T-helper 22 cell (primary cell): ENCODE results near the gene ZNF768.
A peak's percentile ranks its signal among the peaks of the same experiment; 100 is the strongest.
"Not testable (repeated sequence)": the region's sequence is repeated elsewhere in the genome, so short reads cannot be mapped to it uniquely, and the experiment has no call there.

Experiments
- DNase-seq: peaks from one replicate; pipeline ENCODE4 v3.0.0-alpha.2; 2020; ENCODE audit warnings: low read depth

Gene ZNF768

DNA sequence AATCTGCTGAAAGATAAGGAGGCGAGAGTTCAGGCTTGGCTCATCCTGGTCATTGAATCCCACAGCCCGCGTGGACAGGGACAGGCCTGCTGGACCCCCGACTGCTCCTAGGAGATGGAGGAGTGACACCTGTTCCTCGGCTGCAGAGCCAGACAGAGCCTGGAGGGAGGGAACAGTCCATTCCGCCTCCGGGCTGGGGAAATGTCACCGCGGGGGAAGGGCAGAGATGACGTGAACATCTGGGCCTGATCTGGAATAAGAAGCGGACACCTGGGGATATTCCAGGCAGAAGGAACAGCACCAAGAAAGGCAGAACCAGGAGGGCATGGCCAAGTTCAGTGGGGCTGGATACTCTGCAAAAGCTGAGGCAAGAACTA, 6.8 kb upstream of the ZNF768 start:
- DNase-seq = no peak

DNA sequence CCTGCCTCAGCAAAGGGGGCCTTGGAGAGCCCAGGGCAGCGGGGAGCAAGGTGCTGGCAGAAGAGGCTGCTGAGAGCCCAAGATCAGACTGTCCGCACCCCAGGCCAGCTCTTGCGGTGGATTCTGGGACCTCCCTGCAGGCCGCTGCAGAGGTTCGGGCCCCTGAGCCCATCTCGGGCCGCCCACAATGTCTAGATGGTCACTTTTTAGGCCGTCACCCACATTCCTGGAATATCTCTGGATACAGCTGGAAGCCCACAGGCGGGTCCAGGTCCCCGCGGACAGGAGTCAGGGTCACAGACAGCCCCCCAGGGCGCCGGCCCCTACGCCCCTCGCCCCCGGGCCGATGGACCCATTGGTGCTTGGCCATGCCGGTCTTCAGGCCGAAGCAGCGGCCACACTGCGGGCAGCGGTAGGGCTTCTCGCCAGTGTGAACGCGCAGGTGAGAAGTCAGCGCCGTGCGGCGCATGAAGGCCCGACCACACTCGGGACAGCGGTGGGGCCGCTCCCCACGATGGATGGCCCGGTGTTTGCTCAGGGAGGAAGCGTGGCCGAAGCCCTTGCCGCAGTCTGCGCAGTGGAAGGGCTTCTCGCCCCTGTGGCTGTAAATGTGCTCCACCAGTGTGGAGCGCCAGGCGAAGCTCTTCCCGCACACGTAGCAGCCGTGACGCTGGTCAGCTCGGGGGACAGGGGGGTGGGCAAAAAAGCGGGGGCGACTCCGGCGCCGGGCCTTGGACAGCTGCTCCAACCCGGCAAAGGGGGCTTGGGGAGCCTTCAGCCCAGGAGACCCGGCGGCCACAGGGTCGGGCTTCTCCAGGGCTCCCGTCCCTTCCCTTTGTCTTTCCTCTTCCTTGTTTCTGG, 6.1 kb upstream of the ZNF768 start:
- DNase-seq = no peak

DNA sequence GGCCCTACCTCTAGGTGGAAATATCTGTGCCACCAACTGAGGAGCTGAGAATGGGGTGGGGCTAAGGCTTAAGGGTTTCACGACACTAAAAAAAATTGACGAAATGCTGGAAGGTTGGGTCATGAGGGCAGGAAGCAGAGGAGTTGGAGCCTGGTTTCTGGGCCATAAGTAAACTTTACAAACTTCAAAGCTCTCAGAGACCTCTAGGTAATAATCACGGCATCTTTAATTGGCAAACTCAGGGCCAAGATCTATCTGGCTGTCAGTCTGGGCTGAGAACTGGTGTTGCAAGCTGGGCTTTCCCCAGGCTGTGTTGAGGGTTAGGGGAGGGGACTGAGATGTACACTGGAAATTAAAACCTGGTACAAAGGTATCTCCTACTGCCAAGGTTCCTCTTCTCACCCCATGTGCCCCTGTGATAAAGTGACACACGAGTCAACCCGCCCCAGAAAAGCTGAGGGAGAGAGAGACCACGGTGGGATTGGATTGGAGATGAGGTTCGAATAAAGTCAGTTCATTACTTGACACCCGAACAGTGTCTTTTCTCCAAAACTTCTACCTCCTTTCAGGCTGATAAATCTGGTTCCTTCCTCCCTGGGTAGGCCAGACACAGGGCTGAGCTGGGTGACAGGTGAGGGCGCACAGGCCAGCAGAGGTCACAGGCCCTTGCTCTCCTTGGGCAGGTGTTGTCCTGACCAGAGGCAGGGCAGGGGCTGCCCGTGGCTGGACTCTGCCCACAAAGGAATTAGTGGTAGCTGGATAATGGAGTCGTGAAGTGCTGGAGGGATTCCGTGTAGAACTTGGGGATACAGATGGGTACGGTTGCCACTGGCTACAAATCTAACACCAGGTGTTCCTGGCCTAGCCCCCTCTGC, 4.0 kb upstream of the ZNF768 start:
- no peak for DNase-seq

DNA sequence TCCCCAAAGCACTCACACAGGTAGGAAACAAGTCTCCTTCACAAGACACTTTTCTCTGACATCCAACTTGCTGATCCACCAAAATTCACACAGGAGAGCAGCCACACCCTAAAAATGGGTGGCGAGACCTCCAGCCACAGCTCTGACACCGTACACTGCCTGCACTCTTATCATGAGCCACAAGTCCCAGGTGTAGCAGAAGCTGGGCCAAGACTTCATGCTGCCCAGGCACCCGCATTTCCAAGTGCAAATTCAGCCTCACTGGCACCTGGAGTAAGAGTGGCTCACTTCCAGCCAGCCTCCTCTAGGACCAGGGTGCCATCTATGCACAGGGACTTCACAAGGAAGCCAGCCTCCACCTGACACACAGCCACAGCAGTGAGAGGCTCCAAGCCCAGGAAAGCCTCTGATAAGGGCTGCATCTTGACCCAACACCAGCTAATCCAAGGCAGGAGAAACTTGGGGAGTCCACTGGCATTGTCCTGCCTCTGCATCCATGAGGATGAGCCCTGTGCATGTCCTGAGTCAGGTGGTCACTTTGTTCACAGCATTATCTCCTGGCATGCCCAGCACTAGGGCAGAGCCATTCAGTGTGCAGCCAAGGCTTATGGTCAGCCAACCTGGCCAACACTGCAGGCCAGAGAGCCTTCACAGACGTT, 2.6 kb upstream of the ZNF768 start:
- DNase-seq = no peak

DNA sequence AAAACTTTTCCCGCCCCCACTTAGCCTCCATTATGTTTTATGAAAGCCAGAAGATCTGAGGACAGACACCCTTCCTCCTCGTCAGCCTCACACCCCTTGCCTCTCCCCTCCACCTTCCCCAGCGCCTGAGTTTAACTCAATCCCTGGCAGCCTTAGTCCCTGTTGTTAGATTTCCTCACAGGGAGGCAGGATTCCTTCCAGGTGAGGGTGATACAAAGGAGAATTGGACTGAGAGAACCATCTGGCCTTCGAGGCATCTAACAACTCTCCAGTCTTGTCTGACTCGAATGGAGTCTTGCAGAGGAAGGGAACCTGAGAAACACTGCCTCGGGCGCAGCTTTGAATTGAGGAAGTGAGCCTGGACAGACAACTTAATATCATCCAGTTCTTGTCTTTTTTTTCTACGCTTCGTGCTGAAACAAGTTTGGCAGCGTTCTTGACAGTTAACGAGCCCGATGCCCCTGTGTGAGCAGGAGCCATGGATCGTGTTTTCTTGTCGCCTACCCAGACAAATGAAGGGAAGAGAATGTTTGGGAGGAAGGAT, 1.3 kb upstream of the ZNF768 start:
- no peak for DNase-seq

DNA sequence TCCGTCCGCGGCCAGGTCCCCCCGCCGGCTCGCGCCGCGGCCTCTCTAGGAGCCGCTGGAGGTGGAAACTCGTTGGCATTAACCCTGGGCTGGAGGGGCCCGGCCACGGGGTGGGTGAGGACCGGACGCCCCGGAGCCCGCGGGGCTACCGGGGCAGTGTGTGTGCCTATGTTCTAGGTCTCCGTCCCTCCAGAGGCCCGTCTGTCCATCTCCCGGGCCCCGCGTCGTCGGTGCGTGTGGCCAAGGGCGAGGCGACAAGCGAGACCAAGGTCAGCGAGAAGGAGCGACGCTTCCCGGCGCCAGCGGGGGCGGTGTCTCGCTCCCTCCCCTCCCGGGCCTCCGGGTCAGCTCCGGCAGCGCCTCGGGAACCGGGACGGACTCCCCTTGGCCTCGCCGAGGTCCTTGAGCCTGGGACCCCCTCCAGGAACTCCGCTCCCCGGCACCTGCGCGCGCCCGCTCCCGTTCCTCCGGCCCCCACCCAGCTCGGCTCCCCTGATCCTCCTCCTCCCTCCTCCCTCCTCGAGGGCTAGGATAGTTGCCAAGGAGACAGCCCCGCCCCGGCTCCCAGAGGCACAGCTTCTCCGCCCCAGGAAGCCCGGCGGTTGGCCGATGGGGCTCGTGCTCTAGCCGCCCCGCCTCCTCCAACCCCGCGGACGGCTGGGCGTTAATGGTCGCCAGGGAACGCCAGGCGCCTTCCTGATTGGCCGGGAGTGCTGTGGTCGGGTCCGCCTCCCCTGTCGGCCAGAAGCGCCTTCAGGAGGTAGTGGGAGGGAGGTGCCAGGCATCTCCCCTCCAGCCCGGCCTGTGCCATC, 663 bp upstream of the ZNF768 start:
- DNase-seq = peak; percentile 90

DNA sequence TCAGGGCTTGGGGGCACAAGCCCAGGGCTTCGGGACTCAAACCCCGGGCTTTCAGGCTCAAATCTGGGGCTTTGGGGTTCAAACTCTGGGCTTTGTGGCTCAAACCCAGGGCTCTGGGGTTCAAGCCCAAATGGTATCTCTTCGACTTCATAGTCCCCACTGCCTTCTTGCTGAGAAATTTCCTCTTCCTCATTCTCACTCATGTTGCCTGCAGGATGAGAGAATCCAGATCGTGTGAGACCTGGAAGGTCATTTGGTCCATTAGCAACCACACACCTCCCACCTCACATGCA, 576 bp downstream of the ZNF768 start:
- DNase-seq = no peak

DNA sequence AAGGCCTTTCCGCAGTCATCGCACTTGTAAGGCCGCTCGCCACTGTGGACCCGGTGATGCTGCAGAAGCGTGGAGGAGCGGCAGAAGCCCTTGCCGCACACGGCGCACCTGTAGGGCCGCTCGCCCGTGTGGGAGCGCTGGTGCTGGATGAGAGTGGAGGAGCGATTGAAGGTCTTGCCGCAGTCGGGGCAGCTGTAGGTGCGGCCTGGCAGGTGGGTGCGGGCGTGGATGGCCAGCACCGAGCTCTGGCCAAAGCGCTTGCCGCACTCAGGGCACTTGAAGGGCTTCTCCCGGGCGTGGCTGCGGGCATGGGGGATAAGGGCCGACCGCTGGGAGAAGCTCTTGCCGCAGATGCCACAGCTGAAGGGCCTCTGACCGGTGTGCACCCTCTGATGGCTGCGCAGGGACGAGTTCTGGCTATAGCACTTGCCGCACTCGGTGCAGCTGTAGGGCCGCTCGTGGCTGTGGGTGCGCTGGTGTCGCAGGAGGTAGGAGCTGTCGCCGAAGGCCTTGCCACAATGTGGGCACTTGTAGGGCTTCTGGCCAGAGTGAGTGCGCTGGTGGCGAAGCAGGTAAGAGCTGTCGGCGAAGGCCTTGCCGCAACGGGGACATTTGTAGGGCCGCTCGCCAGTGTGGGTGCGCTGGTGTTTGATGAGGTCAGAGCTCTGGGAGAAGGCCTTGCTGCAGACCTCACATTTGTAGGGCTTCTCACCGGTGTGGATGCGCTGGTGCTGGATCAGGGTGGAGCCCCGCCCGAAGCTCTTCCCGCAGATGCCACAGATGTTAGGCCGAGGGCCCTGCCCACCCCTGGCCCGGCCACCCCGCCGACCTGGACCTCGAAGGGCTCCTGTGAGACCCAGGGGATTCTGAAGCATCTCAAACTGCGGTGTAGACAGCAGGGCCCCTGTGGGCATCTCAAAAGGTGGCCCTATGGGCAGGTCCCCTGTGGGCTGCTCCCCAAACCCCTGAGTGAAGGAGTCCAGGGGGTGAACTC, 1.5 kb downstream of the ZNF768 start:
- no peak for DNase-seq

DNA sequence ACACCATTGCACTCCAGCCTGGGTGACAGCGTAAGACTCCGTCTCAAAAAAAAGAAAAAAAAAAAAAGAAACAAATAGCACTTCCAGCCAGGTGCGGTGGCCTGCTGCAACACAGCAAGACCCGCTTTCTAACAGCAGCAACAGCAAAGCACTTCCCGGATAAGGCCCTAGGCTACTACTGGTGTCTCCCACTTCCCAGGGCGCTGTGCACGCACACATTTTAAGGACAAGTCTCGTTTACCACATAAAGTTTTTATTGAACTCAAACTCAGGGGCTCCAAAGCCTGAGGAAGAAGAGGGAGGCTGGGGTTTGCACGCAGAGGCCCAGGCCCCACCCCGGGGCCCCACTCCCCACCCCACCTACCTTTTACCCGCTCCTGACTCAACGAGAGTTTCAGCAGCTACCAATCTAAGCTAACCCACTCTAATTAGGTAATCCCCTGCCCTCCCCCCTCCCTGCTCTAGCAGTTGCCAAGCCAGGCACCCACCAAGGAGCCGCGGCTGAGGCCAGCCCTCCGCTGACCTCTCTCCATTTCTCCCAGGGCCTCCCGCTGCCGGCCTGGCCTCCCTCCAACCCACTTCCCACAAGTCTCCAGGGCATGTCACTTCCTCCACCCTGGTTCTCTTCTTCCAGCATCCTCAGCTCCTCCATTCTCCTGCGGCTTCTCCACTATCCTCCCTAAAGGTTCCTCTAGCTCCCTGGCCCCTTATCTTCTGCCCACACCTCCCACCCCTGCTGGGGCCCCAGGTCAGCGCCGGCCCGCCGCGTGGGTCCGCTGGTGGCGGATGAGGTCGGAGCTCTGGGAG, 2.4 kb downstream of the ZNF768 start:
- no peak for DNase-seq

DNA sequence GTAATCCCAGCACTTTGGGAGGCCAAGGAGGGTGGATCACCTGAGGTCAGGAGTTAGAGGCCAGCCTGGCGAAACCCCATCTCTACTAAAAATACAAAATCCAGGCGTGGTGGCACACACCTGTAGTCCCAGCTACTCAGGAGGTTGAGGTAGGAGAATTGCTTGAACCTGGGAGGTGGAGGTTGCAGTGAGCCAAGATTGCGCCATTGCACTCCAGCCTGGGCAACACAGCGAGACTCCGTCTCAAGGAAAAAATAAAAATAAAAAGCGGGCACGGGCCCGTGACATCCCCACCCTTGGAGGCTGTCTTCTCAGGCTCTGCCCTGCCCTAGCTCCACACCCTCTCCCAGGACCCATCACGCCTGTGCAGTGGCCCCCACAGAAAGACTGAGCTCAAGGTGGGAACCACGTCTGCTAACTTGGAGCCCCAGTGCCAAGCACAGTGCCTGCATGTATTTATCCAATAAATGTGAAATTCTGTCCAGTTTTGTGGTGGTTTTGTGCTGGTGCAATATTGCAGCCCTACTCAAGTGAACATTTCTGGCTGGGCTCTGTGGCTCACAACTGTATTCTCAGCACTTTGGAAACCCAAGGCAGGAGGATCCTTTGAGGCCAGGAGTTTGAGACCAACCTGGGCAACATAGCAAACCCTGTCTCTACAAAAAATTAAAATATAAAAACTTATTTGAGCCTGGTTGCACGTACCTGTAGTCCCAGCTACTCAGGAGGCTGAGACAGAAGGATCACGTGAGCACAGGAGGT, 3.5 kb downstream of the ZNF768 start:
- not testable (repeated sequence) for DNase-seq

DNA sequence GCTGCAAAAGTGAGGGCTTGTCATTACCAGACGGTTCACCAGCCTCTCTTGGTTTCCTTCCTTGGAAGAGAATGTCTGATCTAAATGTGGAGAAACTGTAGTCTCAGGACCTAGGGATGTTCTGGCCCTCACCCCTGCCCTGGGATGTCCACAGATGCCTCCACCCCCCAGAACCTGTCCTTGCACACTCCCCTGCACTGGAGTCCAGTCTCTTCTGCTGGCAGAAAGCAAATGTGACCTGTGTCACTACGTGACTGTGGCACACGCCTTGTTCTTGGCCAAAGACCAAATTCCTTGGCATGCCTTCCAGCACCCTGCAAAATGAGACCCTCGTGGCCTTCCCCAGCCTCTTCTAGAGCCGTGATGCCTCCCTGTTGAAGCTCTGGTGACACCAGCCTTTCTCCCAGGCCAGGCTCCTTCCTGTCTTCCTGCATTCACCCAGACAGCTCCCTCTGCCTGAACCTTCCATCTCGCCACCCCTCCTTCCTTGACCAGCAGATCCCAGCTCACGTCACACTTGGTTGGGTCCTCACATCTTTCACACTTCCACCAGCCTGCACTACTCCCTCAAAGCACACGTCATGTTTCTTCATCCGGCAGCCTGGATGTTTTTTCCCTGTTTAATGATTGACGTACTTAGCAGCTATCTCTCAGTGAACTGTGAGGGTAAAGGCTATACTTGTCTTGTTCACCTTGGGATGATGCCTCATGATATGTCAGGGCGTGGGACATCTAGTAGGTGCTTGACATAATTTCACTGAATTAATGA, 4.3 kb downstream of the ZNF768 start:
- no peak for DNase-seq

DNA sequence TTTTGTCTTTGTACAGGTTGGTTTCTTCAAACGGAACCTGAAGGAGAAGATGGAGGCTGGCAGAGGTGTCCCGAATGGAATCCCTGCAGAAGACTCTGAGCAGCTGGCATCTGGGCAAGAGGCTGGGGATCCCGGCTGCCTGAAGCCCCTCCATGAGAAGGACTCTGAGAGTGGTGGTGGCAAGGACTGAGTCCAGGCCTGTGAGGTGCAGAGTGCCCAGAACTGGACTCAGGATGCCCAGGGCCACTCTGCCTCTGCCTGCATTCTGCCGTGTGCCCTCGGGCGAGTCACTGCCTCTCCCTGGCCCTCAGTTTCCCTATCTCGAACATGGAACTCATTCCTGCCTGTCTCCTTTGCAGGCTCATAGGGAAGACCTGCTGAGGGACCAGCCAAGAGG, 4.9 kb downstream of the ZNF768 start:
- no peak for DNase-seq

DNA sequence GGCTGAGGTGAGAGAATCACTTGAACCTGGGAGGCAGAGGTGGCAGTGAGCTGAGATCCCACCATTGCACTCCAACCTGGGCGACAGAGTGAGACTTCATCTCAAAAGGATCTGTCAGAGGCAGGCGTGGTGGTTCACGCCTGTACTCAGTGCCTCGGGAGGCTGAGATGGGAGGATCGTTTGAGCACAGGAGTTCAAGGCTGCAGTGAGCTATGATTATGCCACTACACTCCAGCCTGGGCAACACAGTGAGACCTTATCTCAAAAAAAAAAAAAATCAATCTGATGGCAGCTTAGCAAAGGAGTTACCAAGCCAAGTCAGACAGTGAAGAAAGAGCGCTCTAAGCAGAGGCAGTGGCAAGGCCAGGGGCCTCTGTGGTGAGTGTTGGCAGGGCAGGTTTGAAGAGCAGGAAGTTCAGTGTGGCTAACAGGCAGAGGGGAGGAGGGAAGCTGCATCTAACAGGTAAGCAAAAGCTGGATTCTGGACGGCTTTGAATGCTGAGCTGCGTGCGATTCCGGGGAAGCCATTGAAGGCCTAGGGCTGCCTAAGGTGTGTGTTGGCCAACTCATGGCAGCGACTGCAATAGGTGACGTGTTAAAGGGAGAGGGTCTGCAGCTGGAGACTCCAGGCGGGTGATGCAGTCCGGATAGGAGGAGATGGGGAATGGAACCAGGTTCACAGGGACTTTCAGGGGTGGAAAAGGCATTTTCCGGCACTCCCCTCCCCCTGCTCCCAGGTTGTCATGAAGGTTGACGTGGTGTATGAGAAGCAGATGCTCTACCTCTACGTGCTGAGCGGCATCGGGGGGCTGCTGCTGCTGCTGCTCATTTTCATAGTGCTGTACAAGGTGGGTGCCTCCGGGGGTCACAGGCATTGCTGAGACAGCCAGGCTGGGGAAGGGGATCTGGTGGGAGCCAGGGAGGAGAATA, 7.0 kb downstream of the ZNF768 start:
- DNase-seq = no peak

DNA sequence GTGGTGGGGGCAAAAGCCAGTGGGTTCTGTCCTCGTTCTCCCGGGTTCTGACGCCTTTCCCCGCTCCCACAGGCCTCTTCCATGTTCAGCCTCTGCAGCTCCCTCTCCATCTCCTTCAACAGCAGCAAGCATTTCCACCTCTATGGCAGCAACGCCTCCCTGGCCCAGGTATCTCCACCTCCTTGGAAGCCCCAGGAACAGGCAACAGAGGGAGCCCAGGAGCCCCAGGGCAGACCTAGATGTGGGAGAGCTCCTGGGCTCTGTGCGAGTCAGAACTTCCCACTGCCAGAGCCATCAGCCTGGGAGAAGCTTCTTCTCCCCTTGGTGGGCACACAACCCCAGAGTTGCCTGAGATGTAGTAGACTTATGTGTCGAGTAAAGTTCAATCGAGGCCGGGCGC, 7.8 kb downstream of the ZNF768 start:
- DNase-seq = no peak

DNA sequence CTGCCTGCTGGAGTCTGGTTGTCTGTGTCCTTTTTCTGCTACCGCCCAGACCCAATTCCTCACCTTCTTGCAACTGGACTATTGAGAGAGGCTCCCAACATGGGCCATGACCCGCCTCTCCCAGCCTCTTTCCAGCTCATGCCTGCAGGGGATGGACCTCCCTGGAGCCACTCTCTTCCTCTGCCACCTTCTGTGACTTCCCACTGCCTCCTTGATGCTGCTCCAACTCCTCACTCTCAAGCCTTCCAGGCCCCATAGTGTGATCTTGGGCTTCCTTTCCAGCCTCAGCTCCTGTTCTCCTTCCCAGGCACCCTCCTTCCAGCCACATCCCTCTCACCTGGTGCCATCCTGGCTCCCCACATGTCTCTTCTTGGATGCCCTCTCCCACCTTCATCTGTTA, 11.1 kb downstream of the ZNF768 start:
- no peak for DNase-seq

DNA sequence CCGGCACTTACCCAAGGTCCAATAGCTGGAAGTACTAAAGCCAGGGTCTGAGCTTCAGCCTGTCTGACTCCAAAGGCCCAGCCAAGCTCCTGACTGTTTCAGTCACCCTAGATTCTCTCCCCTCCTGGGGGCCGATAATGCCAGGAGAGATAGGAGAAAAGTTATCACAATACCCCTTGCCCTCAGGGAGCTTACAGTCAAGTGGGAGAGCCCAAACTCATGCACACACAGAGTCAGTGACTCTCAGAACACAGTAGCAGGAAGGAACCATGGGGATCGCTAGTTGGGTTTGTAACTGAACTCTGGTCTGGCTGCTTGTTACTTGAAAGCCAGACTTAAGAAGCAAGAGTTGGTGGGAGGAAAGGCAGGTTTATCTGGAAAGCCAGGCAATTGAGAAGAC, 14.9 kb downstream of the ZNF768 start:
- DNase-seq = no peak

DNA sequence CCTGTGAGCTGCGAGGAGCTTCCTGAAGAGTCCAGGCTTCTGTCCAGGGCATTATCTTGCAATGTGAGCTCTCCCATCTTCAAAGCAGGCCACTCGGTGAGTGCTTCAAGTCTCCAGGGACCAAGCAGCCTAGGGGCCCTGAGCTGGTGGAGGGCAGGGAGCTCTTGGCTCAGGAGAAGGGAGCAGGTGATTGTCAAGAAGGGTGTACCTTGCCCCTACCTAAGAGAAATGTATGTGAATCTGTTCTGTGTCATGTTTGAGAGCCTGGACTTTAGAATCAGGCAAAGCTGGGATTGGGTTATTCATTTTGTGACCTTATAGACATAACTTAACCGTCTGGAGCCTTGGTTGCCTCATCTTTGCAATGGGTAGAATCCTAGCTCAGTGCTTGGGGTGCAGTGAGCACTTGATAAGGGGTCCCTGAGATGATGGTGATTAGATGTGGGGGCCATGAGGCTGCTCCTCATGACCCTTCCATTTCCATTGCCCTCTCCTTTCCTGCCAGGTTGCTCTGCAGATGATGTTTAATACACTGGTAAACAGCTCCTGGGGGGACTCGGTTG, 15.9 kb downstream of the ZNF768 start:
- no peak for DNase-seq
